Uterus (tissue), 4 donors: ENCODE data around the gene DCTN4. TPM values are rescaled to one million over a fixed set of nuclear protein-coding genes. Genes with fewer than 3 reads are reported as not detected.

Source experiments
- DNase-seq, 2 donors: peaks; one replicate each; pipeline ENCODE4 v3.0.0-alpha.2; 2019 to 2020
- H3K27ac ChIP-seq, 2 donors: fragments of 200-600 bp; sonication (generic); 1 replicate in 1 of 2; 2 replicates in 1 of 2; pipeline ENCODE4 v1.5.1; 2016 to 2018
- H3K27me3 ChIP-seq, 2 donors: fragments of 200-600 bp; sonication (generic); one replicate each; pipeline ENCODE4 v1.5.1; 2018 to 2019; ENCODE audit warnings: control low read depth in 1 of 2
- H3K36me3 ChIP-seq, 2 donors: fragments of 200-600 bp; sonication (generic); one replicate each; pipeline ENCODE4 v1.5.1; 2019; ENCODE audit warnings: control low read depth in 1 of 2
- H3K4me1 ChIP-seq, 2 donors: fragments of 200-600 bp; sonication (generic); one replicate each; pipeline ENCODE4 v1.5.1; 2018 to 2019; ENCODE audit warnings: control low read depth in 1 of 2
- H3K4me3 ChIP-seq, 2 donors: fragments of 200-600 bp; sonication (generic); 1 replicate in 1 of 2; 2 replicates in 1 of 2; pipeline ENCODE4 v1.5.1; 2018 to 2019; ENCODE audit warnings: mild to moderate bottlenecking in 1 of 2
- H3K9me3 ChIP-seq, 2 donors: fragments of 200-600 bp; sonication (generic); one replicate each; pipeline ENCODE4 v1.5.1; 2019; ENCODE audit warnings: control low read depth in 1 of 2
- POLR2A ChIP-seq, 2 donors: fragments of 450-650 bp; IDR thresholded peaks; one replicate each; pipeline ENCODE4 v1.6.1; 2016; ENCODE audit warnings: antibody characterized with exemption in 2 of 2, mild to moderate bottlenecking in 1 of 2, moderate library complexity in 1 of 2
- intact Hi-C: fragments of 100-400 bp; cut with DNase I; formaldehyde crosslinking; loops from one replicate; pipeline ENCODE4 v1.15.1; 2023; ENCODE audit warnings: low total_unique reads
- total RNA-seq, 4 donors: library from RNA; depleted of rRNA in 3 of 4; stranded (reverse); fragments of >200 nt in 3 of 4; gene quantifications; one replicate each; pipeline versions ENCODE4 v1.1.0 to v1.2.4, GENCODE V29; 2014 to 2023
- TF ChIP-seq, protein P1 (sequence below), 4 experiments: fragments of 200-600 bp in 2 of 4; fragments of 450-650 bp in 2 of 4; sonication (generic) in 2 of 4; IDR thresholded peaks; one replicate each; pipeline ENCODE4 v1.5.1; 2016 to 2019; ENCODE audit warnings: antibody characterized with exemption in 4 of 4, mild to moderate bottlenecking in 2 of 4, moderate library complexity in 1 of 4
- donor health status: DM: yes; HTN: yes; CAD: no.

The DCTN4 gene
- total RNA-seq, 4 donors from 2014 or later = 33.3 to 82.7 (median 62.3) TPM

DNA sequence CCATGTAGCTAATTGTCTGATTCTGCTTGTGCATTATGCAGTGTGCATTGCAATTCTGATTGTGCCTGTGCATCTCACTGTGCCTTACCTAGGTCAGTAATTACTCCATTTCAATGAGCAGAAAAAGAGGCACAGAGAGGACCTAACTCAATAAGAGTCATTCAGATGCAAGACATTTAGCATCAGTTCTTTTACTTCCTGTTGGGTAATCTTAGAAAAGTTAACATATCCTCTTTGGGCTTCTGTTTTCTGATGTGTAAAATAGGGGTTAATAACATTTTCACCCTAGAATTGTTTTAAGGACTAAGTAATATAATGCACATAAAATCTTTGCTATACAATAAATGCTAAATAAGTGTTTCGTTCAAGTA, 7.0 kb upstream of the DCTN4 start:
- Histone ChIP-seq H3K27me3 (no peaks in the 10 kb centered on the region), H3K36me3 (no peaks in the 10 kb centered on the region), H3K4me1 (peaks cover 0 to 10% of the 10 kb centered on the region in 2 donors), H3K27ac (no peak overlapping the region), H3K4me3 (no peak overlapping the region), H3K9me3 (no peaks in the 10 kb centered on the region)
- intact Hi-C loops = no loop called here
- TF ChIP-seq, protein P1, sequence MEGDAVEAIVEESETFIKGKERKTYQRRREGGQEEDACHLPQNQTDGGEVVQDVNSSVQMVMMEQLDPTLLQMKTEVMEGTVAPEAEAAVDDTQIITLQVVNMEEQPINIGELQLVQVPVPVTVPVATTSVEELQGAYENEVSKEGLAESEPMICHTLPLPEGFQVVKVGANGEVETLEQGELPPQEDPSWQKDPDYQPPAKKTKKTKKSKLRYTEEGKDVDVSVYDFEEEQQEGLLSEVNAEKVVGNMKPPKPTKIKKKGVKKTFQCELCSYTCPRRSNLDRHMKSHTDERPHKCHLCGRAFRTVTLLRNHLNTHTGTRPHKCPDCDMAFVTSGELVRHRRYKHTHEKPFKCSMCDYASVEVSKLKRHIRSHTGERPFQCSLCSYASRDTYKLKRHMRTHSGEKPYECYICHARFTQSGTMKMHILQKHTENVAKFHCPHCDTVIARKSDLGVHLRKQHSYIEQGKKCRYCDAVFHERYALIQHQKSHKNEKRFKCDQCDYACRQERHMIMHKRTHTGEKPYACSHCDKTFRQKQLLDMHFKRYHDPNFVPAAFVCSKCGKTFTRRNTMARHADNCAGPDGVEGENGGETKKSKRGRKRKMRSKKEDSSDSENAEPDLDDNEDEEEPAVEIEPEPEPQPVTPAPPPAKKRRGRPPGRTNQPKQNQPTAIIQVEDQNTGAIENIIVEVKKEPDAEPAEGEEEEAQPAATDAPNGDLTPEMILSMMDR (IDR thresholded peaks at IDR 0.05) = no peak
- TF ChIP-seq POLR2A (IDR thresholded peaks at IDR 0.05) = no peak
- DNase-seq = no peak

DNA sequence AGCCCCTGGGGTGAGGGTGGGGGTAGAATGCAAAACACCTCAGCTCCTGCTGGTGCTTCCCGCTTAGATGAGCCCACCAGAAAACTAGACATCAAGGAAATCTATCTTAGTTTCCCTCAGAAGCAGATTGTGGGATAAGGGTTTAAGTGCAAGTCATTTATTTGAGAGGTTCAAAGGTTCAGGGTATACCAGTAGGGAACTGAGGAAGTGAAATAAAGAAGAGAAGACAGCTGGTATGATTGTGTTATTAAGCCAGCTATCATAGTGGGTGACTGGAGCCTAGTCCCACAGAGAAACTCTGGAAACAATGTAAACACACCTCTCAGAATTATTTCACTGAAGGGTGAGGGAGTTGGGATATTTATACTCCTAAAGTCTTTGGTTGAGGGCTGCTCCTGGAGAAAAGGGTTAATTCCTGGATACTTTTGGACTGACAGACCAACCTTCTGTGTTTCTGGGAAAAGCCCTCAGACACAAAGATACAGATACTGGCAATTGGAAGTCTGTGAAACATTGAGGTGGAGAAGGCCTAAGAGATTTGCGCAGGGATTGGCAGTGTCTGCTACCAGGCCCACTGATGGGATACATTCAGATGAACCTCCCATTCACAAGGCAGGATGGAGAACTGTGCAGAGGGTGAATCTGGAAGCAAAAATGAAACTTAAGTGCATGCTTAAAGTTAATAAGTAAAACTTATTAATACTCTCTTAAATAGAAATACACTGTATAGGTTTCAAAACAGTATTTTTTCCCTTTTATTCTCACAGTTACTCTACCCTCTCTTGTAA, 6.4 kb upstream of the DCTN4 start:
- Histone ChIP-seq H3K27me3 (no peaks in the 10 kb centered on the region), H3K36me3 (no peaks in the 10 kb centered on the region), H3K27ac (peak overlapping the region in 1 of 2 donors; percentile 86), H3K4me1 (peaks cover 0 to 10% of the 10 kb centered on the region in 2 donors), H3K9me3 (no peaks in the 10 kb centered on the region), H3K4me3 (no peak overlapping the region)
- intact Hi-C loops = no loop called here
- no peak for DNase-seq
- TF ChIP-seq, protein P1 (IDR thresholded peaks at IDR 0.05) = no peak
- TF ChIP-seq POLR2A (IDR thresholded peaks at IDR 0.05) = no peak

GRCh38 chr5:150764530-150764929, 5.7 kb upstream of the DCTN4 start:
- H3K36me3 ChIP-seq = no peaks in the 10 kb centered on the region
- no peaks in the 10 kb centered on the region for H3K9me3 ChIP-seq
- TF ChIP-seq POLR2A (IDR thresholded peaks at IDR 0.05) = no peak
- TF ChIP-seq, protein P1 (IDR thresholded peaks at IDR 0.05) = no peak
- DNase-seq = no peak
- H3K27ac ChIP-seq = peak overlapping the region in 1 of 2 donors; percentile 86
- intact Hi-C loops = no loop called here
- H3K27me3 ChIP-seq = no peaks in the 10 kb centered on the region
- H3K4me3 ChIP-seq = no peak overlapping the region
- peaks cover 0 to 10% of the 10 kb centered on the region in 2 donors for H3K4me1 ChIP-seq

GRCh38 chr5:150763023-150763769, 4.4 kb upstream of the DCTN4 start:
- TF ChIP-seq POLR2A (IDR thresholded peaks at IDR 0.05) = no peak
- TF ChIP-seq, protein P1 (IDR thresholded peaks at IDR 0.05) = peak in 1 of 4 experiments; percentile 13
- intact Hi-C loops = no loop called here
- peak; percentile 78 to 92 for DNase-seq
- Histone ChIP-seq H3K4me1 (peaks cover 0 to 10% of the 10 kb centered on the region in 2 donors), H3K27ac (peak overlapping the region; percentile 55 to 86), H3K4me3 (no peak overlapping the region), H3K27me3 (no peaks in the 10 kb centered on the region), H3K9me3 (no peaks in the 10 kb centered on the region), H3K36me3 (no peaks in the 10 kb centered on the region)

- intact Hi-C loops = no loop called here
- H3K4me1 ChIP-seq = peaks cover 0 to 14% of the 10 kb centered on the region in 2 donors
- no peak for DNase-seq
- peak overlapping the region; percentile 55 to 86 for H3K27ac ChIP-seq
- H3K9me3 ChIP-seq = no peaks in the 10 kb centered on the region
- H3K4me3 ChIP-seq = no peak overlapping the region
- H3K36me3 ChIP-seq = no peaks in the 10 kb centered on the region
- H3K27me3 ChIP-seq = no peaks in the 10 kb centered on the region
- TF ChIP-seq, protein P1 (IDR thresholded peaks at IDR 0.05) = no peak
- TF ChIP-seq POLR2A (IDR thresholded peaks at IDR 0.05) = no peak
Observed at GRCh38 chr5:150762211-150762610, 3.4 kb upstream of the DCTN4 start.
